Epidermal melanocyte (primary cell): ENCODE measurements around the gene SPRYD3.
"Not testable (repeated sequence)": the region's sequence is repeated elsewhere in the genome, so short reads cannot be mapped to it uniquely, and the experiment has no call there.

ENCODE experiments used
- DNase-seq: peaks from one replicate; pipeline ENCODE4 v3.0.0; 2011; ENCODE audit warnings: low spot score; ENCODE audit not compliant: insufficient read length

SPRYD3 gene

DNA sequence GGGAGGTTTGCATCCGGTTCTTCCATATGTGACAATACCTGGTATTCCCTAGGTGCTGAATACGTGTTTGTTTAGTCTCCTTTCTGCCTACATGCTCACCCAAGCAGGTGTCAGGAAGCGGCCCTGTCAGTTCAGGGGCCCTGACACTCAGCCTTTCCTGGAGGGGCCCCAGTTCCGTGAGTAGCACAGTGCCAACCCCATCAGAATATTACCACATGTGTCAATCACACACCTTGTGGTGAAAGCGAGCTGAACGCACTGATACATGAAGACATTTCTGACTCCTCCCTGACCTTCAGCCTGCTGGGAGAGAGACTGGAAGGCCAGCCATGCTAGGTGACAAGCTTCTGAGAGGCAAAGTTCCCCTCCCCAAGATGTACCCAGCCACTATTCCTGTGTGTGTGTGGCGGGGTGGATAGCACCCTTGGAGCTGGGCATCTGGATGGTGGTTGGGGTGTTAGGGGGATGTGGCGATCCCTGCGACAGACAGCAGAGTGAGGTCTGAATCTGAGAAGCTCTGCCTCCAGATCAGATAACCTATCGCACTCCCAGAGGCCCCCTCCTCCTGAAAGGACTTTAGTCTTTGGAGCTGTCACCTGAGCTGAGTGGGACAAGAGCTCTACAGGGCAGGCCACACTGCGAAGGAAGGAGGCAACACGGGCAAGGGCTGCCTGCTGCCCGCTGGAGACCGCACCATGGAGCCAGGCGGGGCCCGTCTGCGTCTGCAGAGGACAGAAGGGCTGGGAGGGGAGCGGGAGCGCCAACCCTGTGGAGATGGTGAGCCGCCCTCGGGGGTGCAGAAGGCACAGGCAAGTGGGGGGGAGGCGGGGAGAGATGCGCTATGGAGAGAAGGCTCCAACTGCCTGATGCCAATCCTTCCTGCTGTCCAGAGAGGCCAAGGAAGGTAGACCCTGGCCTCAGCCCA lies 24.0 kb upstream of the SPRYD3 start, which contains the start of gene SOAT2:
SOAT2 (plus strand) TSS at position 604 of the 925 bp plus-strand sequence; CDS start at position 696, 92 bp downstream.
- no peak for DNase-seq

DNA sequence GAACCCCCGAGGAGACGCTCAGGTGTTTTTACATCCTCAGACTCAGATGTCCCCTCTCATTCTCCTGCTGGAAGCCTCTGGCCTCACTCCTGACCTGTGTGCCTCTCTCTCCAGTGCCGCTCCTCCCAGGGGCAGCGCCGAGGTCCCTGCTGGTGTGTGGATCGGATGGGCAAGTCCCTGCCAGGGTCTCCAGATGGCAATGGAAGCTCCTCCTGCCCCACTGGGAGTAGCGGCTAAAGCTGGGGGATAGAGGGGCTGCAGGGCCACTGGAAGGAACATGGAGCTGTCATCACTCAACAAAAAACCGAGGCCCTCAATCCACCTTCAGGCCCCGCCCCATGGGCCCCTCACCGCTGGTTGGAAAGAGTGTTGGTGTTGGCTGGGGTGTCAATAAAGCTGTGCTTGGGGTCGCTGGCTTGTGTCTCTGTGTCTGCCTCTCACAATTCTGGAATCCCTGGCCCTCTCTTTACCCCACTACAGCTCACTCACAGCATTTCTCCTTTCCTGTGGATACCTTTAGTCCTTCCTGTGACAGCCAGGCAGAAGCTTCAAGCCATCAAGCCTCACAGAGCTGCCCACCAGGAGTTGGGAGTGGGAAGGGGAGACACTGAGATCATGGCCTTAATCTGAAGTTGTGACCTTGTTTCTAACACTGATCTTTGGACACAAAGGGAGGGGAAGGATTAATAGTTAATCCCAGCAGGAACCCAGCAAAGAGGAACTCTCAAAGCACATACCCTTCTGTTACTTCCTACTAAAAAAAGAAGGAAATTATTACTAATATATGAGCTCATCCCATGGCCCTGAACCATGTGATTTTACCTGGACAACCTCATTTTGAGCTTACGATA lies 23.0 kb upstream of the SPRYD3 start:
- DNase-seq: no peak

DNA sequence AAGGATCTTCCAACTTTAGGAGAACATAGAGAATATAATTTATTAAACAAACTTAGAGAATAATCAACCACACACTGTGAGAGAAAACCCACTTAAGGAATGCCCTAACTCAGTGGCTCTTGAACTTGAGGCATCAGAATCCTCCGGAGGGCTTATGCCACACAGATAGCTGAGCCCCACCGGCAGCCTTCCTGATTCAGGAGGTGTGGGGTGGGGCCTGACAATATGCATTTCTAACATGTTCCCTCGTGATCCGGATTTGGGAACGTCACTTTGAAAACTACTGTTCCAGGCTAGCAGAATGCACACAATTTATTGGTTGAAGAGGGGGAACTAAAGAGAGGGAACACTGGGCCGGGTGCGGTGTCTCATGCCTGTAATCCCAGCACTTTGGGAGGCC lies 22.1 kb upstream of the SPRYD3 start:
- DNase-seq: no peak

DNA sequence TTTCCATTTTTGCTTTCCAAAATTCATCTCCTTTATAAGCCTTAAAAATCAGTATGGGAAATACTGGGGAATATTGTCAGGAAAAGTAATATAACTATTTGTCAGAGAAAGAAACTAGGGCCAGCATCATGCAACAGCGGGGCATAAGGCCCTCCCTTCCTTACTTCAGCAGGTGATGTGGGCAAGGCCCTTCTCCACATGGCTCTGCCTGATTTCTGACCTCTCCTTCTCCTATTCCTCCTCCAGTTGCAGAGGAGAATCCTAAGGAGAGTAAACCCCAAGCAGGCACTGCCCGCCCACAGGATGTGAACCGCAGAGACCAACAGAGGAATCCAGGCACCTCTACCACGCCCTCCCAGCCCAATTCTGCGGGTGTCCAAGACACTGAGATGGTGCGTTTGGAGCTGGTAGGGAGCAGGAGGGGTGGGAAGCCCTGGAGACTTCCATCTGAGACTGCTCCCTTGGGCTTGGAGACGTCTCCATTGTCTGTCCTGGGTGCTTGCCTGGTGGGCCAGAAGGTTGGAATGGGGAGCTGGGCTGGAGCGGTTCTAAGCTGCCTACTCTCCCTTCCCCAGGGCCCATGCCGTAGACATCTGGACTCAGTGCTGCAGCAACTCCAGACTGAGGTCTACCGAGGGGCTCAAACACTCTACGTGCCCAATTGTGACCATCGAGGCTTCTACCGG lies 21.4 kb upstream of the SPRYD3 start:
- DNase-seq: no peak

DNA sequence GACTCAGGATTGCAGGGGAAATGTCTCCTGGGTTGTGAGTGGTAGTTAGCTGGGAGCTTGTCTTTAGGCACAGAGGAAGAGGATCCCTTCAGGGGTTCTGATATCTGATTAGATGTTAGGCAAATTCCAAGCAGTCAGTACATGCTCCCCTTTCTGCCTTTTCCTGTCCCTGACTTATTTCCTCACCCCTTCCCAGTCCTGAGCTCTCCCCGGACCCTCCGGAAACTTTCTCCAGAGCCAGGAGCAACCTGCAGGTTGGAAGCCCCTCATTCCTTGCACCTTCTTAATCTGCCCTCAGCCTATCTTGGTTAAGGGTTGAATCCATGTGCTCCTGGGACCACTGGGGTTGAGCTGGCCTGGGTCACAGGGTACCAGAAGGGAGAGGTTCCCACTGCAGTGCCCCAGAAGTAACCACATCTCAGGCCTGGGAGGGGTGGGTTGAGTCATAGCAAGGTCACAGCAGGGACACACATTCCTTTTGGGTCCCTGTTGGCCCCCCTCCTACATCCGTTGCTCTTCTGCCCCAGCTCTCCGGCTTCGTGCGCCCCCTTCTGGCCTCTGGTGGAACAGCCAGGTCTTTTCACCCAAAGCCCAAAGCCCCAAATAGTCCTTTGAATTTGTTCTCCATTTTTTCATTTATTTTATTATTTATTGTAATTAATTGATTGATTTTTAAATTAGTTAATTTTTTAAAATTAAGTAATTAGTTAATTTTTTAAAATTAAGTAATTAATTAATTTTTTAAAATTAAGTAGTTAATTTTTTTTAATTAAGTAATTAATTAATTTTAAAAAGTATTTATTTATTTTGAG lies 20.1 kb upstream of the SPRYD3 start:
- peak; percentile 97 for DNase-seq

DNA sequence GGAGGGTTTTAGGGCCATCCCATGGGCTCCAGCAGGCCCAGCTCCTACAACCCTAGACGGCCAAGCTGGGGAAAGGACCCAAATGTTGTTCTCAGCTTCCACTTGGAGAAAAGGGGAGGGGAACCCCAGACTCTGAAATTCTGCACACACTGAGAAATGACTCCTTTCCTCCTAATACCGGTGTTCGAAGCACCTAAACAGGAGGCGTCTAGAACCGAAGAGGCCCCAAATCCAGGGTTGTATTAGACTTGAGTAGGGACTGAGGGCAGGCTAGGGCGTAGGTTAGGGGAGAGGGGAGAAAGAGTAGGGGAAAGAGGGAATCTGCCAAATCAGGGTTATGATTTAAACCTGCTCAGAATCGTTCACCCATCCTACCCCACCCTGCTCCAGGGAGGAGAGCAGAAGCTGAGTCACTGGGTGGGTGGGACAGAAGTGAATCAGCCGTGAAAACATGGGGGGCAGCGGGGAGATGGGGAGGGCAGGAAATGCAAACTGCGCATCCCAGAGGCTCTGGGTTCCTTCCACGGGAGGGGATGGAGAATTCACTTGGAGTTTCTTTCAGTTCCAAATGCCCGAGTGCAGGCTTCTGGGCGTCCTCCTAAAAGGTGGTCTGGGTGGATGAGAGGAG lies 19.3 kb upstream of the SPRYD3 start:
- no peak for DNase-seq

DNA sequence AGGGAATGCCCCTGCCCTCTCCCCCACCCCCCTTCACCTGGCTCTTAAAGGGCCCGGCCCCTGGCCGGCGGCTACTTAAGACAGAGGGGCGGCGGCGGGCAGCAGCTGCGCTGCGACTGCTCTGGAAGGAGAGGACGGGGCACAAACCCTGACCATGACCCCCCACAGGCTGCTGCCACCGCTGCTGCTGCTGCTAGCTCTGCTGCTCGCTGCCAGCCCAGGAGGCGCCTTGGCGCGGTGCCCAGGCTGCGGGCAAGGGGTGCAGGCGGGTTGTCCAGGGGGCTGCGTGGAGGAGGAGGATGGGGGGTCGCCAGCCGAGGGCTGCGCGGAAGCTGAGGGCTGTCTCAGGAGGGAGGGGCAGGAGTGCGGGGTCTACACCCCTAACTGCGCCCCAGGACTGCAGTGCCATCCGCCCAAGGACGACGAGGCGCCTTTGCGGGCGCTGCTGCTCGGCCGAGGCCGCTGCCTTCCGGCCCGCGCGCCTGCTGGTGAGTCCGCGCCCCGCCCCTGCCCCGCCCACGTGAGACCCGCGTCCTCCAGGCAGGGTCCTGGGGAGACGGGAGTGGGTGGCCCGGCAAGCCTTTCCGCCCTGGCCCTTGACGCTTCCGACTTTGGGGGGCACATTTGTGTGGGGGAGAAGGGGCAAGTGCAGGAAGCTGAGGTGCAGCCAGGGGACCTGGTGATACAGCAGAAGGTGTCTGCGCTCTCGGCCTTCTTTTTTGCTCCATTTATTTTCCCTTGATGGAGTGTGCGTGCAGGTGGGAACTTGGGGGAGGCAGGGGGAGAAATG lies 18.6 kb upstream of the SPRYD3 start, which contains the start of gene IGFBP6:
IGFBP6 (plus strand) TSS at position 104 of the 790 bp plus-strand sequence; CDS start at position 155, 51 bp downstream.
- no peak for DNase-seq

DNA sequence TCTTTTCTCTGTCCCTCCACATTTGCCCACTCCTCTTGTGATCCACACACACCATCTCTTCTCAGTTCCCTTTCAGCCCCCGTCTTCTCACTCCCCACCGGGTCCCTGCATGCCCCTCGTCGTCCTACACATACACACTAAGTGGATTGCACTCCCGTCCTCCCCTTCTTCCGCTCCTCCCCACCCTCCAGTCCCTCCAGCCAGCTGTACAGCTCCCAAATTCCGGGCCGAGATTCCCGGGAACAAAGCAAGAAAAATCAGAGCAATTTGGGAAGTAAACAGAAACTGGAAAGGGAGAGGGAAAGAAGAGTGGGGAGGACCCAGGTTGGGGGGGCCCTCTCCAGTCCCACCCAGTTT lies 18.0 kb upstream of the SPRYD3 start:
- no peak for DNase-seq

DNA sequence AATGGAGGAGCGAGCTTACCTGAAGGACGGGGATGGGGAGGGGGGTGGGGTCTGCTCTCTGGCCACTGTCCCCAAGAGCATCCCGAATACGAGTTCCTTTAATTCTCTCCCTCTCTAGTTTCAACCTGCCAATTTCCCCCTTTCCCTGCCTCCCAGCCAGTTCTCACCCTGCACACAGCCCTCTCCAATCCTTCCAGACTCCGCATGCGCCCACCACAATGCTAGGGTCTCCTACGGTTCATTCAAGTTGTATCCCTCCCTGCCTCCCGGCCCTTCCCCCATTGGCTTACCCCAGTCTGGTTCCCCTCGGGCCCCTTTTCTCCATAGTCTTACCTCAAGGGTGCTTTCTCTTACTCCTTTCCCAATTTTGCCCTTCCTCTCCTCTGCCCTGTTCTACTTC lies 17.6 kb upstream of the SPRYD3 start:
- DNase-seq: no peak

DNA sequence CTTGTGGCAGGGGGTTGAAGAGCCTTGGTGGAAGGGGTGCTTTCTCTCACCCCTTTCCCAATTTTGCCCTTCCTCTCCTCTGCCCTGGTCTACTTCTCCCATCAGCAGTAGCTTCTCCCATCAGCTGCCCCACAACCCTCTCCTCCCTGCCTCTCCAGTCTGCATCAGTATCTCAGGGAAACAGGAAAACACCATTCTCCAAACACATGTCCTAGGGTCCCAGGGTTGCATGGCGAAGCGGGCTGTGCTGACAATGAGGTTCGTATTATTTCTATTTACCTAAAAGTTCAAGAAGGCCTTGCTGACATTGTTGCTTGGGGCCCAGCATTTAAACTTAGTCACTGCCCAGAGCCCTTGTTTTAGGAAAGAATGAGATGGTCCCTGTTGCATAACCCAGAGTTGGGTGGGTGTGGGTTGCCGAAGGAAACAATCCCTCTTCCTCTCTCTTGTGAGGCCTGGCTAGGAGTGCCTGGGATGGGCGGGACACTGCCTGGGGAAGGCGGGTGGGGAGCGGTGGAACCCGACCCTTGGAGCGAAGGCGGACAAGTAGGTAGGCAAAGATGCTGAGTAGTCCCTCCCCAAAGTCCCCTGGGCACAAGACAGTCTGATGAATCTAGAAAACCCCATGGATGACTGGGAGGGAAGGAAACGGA lies 17.0 kb upstream of the SPRYD3 start:
- peak; percentile 28 for DNase-seq

DNA sequence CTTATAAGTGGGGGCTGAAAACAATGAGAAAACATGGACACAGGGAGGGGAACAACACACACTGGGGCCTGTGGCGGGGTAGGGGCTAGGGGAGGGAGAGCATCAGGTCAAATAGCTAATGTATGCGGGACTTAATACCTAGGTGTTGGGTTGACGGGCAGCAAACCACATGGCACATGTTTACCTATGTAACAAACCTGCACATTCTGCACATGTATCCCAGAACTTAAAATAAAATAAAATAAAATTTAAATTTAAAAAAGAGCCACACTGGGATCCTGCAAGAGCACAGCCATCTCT lies 16.4 kb upstream of the SPRYD3 start:
- not testable (repeated sequence) for DNase-seq

DNA sequence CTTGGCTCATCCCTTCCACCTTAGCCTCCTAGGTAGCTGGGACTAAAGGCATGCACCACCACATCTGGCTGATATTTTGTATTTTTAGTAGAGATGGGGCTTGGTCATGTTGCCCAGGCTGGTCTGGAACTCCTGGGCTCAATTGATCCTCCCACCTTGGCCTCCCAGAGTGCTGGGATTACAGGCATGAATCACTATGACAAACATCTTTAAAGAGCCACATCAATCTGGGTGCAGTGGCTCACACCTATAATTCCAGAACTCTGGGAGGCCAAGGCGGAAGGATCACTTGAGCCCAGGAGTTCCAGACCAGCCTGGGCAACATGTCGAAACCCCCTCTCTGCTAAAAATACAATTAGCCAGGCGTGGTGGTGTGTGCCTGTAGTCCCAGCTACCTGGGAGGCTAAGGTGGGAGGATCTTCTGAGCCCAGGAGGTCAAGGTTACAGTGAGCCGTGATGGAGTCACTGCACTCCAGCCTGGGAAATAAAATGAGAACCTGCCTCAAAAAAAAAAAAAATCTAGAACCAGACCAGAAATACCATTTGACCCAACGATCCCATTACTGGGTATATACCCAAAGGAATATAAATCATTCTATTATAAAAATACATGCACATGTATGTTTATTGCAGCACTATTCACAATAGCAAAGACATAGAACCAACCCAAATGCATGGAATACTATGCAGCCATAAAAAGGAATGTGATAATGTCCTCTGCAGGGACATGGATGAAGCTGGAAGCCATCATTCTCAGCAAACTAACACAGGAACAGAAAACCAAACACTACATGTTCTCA lies 15.8 kb upstream of the SPRYD3 start:
- DNase-seq: not testable (repeated sequence)

DNA sequence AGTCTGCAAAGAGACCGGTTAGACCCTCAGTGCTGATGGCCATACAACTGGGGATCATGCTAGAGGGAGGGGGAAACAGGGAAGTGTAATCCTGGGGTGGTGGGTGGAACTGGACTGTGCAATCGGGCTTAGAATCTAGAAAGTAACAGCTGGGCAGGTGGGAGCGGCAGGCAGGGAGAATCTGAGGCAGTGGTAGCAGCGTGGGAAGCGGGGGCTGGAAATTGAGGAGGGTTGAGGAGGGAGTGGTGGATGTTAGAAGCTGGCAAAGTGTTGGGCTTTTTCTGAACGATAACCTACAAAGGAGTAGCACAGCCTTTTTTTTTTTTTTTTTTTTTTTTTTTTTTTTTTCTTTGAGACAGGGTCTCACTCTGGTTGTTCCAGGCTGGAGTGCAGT lies 15.2 kb upstream of the SPRYD3 start:
- no peak for DNase-seq

DNA sequence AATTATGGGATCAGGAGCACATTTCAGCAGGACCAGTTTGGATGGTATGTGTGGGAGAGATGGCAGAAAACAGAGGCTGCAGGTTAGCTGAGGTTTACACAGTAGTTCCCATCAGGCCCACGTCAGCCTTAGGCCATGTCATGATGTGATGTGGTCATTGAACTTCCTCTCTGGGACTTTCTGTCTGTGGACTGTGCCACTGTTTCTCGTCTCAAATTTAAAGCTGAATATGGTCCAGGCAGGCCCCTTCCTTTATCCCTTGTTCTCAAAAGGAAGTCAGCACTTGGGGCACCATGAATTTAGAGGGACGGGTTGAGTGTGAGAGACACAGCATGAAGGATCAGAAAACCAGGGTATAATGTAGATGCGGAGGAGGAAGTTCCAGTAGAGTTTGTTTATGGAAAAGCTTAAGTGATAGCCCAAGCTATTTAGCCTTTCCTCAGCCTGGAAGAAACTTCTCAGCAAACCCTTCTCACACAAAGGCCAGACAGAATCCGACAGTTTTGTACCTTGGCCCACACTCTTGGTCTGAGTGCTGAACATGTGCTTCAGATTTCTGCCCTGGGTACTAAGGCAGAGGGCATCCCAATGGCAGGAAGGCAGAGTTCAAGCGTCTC lies 14.7 kb upstream of the SPRYD3 start:
- no peak for DNase-seq

DNA sequence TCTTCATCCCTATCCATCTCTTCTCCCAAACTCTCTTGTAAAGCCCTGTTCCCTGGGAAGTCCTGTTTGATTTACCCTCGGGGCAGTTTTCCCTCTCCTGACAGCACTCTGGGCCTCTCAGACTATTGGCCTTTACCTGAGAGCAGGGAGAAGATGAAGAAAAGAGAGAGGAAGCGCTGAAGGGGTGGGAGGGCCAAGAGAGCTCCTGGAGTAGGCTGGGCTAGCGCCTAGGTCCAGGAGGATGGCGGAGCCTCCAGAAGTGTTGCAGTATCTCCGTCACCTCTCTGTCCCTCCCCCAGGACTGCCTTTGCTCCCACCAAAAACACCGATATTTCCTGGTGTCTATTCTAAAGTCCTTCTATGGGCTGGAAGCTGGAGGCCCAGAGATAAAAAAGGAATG lies 12.6 kb upstream of the SPRYD3 start:
- DNase-seq: no peak

DNA sequence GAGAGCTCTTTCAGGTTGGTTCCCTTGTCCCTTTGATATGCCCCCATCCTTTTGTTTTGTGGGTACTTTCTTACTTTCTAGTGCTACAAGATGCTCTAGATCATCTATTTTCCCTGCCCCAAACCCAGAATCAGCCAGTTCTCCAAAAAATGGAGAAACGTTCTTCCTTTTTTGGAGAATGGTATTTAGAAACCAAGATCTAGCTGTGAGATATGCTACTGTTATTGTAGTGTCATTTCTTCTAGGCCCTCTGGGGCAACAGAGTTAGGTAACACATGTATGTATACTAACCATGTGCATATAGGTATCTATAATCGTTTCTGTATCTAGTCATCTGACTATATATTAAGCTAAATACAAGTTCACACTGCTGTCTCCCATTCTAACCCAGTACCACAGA lies 11.4 kb upstream of the SPRYD3 start:
- DNase-seq: no peak

DNA sequence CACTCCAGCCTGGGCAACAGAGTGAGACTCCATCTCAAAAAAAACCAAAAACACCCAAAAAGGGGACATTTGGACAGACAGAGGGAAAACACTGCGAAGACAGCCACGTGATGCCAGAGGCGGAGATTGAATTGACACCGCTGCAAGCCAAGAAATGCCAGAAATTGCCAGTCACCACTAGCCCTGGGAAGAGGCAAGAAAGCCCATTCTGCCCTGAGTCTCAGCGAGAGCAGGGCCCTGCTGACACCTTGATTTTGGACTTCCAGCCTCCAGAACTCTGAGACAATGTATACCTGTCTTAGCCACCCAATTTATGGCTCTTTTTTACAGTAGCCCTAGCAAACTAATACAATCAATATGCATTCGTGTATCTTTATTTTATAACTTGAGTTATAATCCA lies 10.9 kb upstream of the SPRYD3 start:
- no peak for DNase-seq

DNA sequence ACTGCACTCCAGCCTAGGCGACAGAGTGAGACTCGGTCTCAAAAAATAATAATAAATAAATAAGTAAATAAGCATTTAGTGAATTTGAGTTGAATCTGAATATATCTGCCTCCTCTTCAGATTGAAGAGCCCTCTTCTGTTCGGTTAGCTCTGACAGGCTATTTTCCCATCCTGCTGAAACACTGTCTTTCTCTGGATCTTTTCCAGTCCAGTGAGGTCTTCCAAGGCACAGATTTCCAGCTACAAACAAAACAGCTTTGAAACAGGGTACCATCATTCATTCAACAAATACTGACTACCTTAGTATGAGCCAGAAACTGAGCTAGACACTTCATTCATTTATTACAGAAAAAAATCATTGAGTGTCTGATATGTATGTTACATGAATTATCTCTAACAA lies 7.2 kb upstream of the SPRYD3 start:
- no peak for DNase-seq
